Activated CD4-positive, alpha-beta T cell treated with anti-CD3 and anti-CD28 coated beads, Interleukin-2, amount 10 ng/mL, durations not matched to agents 7 days and 5 days (primary cell): ENCODE results near the gene GPR17. TPM values are rescaled to one million over a fixed set of nuclear protein-coding genes. Genes with fewer than 3 reads are reported as not detected.
A peak's percentile ranks its signal among the peaks of the same experiment; 100 is the strongest.

ENCODE experiments used
- CTCF ChIA-PET: fragments of 350-600 bp; sonication (Branson Sonifier 250); formaldehyde crosslinking; loops from one replicate; lab custom pipeline; 2021; ENCODE audit warnings: antibody characterized with exemption; lab: Charles Lee
- POLR2A ChIA-PET: fragments of 350-600 bp; sonication (Branson Sonifier 250); formaldehyde crosslinking; loops from one replicate; lab custom pipeline; 2021; ENCODE audit warnings: antibody characterized with exemption; lab: Charles Lee
- DNase-seq: peaks from one replicate; pipeline ENCODE4 v3.0.0-alpha.2; 2020
- H3K27ac Mint-ChIP-seq: one replicate; pipeline ENCODE4 v1.8.0; 2021; ENCODE audit warnings: mild to moderate bottlenecking, moderate library complexity, mixed read lengths
- H3K27me3 Mint-ChIP-seq: one replicate; pipeline ENCODE4 v1.8.0; 2021; ENCODE audit warnings: mixed read lengths
- H3K36me3 Mint-ChIP-seq: one replicate; pipeline ENCODE4 v1.8.0; 2021; ENCODE audit warnings: low read depth, mixed read lengths
- H3K4me1 Mint-ChIP-seq: one replicate; pipeline ENCODE4 v1.8.0; 2021; ENCODE audit warnings: mixed read lengths
- H3K4me3 Mint-ChIP-seq: one replicate; pipeline ENCODE4 v1.8.0; 2021; ENCODE audit warnings: mild to moderate bottlenecking, moderate library complexity, mixed read lengths
- H3K9me3 Mint-ChIP-seq: one replicate; pipeline ENCODE4 v1.8.0; 2021; ENCODE audit warnings: mixed read lengths
- total RNA-seq, 2 experiments: library from RNA; stranded (reverse); gene quantifications; one replicate each; pipeline ENCODE4 v1.2.3, GENCODE V29; 2021

GPR17 gene
- total RNA-seq, 2 experiments from 2014 or later: not detected

- no peak overlapping the region for H3K4me3 Mint-ChIP-seq
- H3K36me3 Mint-ChIP-seq: no peaks in the 10 kb centered on the region
- no peaks in the 10 kb centered on the region for H3K27me3 Mint-ChIP-seq
- no peak for DNase-seq
- no peak overlapping the region for H3K27ac Mint-ChIP-seq
- H3K9me3 Mint-ChIP-seq: no peaks in the 10 kb centered on the region
- ChIA-PET CTCF (no interaction called here), POLR2A (interaction anchor here (0.6 kb wide), 1 partner anchor 52 kb away, joined by 3 read pairs; no protein-coding TSS in a partner anchor)
- H3K4me1 Mint-ChIP-seq: peaks cover 1% of the 10 kb centered on the region
Measured at GRCh38 chr2:127627740-127628571, 18.0 kb upstream of the GPR17 start.

GRCh38 chr2:127628767-127629614 lies 17.0 kb upstream of the GPR17 start:
- no peak for DNase-seq
- POLR2A ChIA-PET: no interaction called here
- Mint-ChIP-seq H3K36me3 (no peaks in the 10 kb centered on the region), H3K27ac (peak overlapping the region; percentile 50), H3K4me1 (peaks cover 5% of the 10 kb centered on the region), H3K27me3 (no peaks in the 10 kb centered on the region), H3K9me3 (no peaks in the 10 kb centered on the region), H3K4me3 (no peak overlapping the region)
- CTCF ChIA-PET: interaction anchor here (0.6 kb wide), 1 partner anchor 12 kb away, joined by 3 read pairs; no protein-coding TSS in a partner anchor

- DNase-seq: no peak
- no peaks in the 10 kb centered on the region for H3K36me3 Mint-ChIP-seq
- H3K27ac Mint-ChIP-seq: peak overlapping the region; percentile 31
- no peak overlapping the region for H3K4me3 Mint-ChIP-seq
- no peaks in the 10 kb centered on the region for H3K27me3 Mint-ChIP-seq
- ChIA-PET CTCF (interaction anchor here (1.0 to 1.2 kb wide), 2 partner anchors 20 to 27 kb away, joined by 3 read pairs; no protein-coding TSS in a partner anchor), POLR2A (no interaction called here)
- peaks cover 5% of the 10 kb centered on the region for H3K4me1 Mint-ChIP-seq
- H3K9me3 Mint-ChIP-seq: no peaks in the 10 kb centered on the region
Measured at GRCh38 chr2:127629637-127630036, 16.3 kb upstream of the GPR17 start.

- peaks cover 6% of the 10 kb centered on the region for H3K4me1 Mint-ChIP-seq
- no peak overlapping the region for H3K4me3 Mint-ChIP-seq
- no peaks in the 10 kb centered on the region for H3K36me3 Mint-ChIP-seq
- POLR2A ChIA-PET: no interaction called here
- no peaks in the 10 kb centered on the region for H3K27me3 Mint-ChIP-seq
- H3K27ac Mint-ChIP-seq: peak overlapping the region; percentile 1
- no peak for DNase-seq
- CTCF ChIA-PET: interaction anchor here (0.9 to 1.3 kb wide), 4 partner anchors 10 to 28 kb away, joined by 3 read pairs; no protein-coding TSS in a partner anchor
- H3K9me3 Mint-ChIP-seq: no peaks in the 10 kb centered on the region
Measured at GRCh38 chr2:127630096-127630863, 15.7 kb upstream of the GPR17 start.

- no peak overlapping the region for H3K27ac Mint-ChIP-seq
- H3K4me1 Mint-ChIP-seq: peaks cover 7% of the 10 kb centered on the region
- POLR2A ChIA-PET: no interaction called here
- no peak overlapping the region for H3K4me3 Mint-ChIP-seq
- H3K36me3 Mint-ChIP-seq: no peaks in the 10 kb centered on the region
- CTCF ChIA-PET: interaction anchor here (0.9 to 1.6 kb wide), 4 partner anchors 9 to 20 kb away, joined by 3 to 6 read pairs (median 3); no protein-coding TSS in a partner anchor
- DNase-seq: no peak
- H3K27me3 Mint-ChIP-seq: no peaks in the 10 kb centered on the region
- no peaks in the 10 kb centered on the region for H3K9me3 Mint-ChIP-seq
Measured at GRCh38 chr2:127630864-127631540, 15.0 kb upstream of the GPR17 start.

GRCh38 chr2:127631541-127631996 lies 14.4 kb upstream of the GPR17 start:
- POLR2A ChIA-PET: no interaction called here
- H3K27ac Mint-ChIP-seq: no peak overlapping the region
- H3K4me3 Mint-ChIP-seq: no peak overlapping the region
- no peak for DNase-seq
- CTCF ChIA-PET: interaction anchor here (0.9 to 1.6 kb wide), 3 partner anchors 15 to 22 kb away, joined by 3 to 6 read pairs (median 3); no protein-coding TSS in a partner anchor
- no peaks in the 10 kb centered on the region for H3K36me3 Mint-ChIP-seq
- peaks cover 12% of the 10 kb centered on the region for H3K4me1 Mint-ChIP-seq
- H3K27me3 Mint-ChIP-seq: no peaks in the 10 kb centered on the region
- H3K9me3 Mint-ChIP-seq: no peaks in the 10 kb centered on the region

- H3K4me1 Mint-ChIP-seq: peaks cover 16% of the 10 kb centered on the region
- ChIA-PET CTCF (interaction anchor here (1.3 to 1.6 kb wide), 2 partner anchors 15 to 22 kb away, joined by 3 to 6 read pairs; no protein-coding TSS in a partner anchor), POLR2A (no interaction called here)
- no peak for DNase-seq
- H3K4me3 Mint-ChIP-seq: no peak overlapping the region
- no peaks in the 10 kb centered on the region for H3K27me3 Mint-ChIP-seq
- no peak overlapping the region for H3K27ac Mint-ChIP-seq
- H3K36me3 Mint-ChIP-seq: no peaks in the 10 kb centered on the region
- H3K9me3 Mint-ChIP-seq: no peaks in the 10 kb centered on the region
Measured at GRCh38 chr2:127631997-127632581, 13.9 kb upstream of the GPR17 start.

GRCh38 chr2:127632592-127633489 lies 13.1 kb upstream of the GPR17 start:
- CTCF ChIA-PET: interaction anchor here (1.3 to 1.6 kb wide), 2 partner anchors 16 to 21 kb away, joined by 3 to 6 read pairs; no protein-coding TSS in a partner anchor
- DNase-seq: no peak

GRCh38 chr2:127633556-127634065 lies 12.3 kb upstream of the GPR17 start:
- no peak overlapping the region for H3K4me3 Mint-ChIP-seq
- H3K27me3 Mint-ChIP-seq: no peaks in the 10 kb centered on the region
- peak overlapping the region; percentile 64 for H3K27ac Mint-ChIP-seq
- peaks cover 29% of the 10 kb centered on the region for H3K4me1 Mint-ChIP-seq
- no peak for DNase-seq
- H3K9me3 Mint-ChIP-seq: no peaks in the 10 kb centered on the region
- CTCF ChIA-PET: no interaction called here
- POLR2A ChIA-PET: no interaction called here
- peaks cover 3% of the 10 kb centered on the region for H3K36me3 Mint-ChIP-seq

More at GRCh38 chr2:127632592-127633489, 13.1 kb upstream of the GPR17 start:
- POLR2A ChIA-PET: no interaction called here
- no peaks in the 10 kb centered on the region for H3K36me3 Mint-ChIP-seq
- no peak overlapping the region for H3K4me3 Mint-ChIP-seq
- no peaks in the 10 kb centered on the region for H3K27me3 Mint-ChIP-seq
- peaks cover 21% of the 10 kb centered on the region for H3K4me1 Mint-ChIP-seq
- peak overlapping the region; percentile 31 for H3K27ac Mint-ChIP-seq
- no peaks in the 10 kb centered on the region for H3K9me3 Mint-ChIP-seq

- ChIA-PET CTCF (no interaction called here), POLR2A (no interaction called here)
- H3K4me1 Mint-ChIP-seq: peaks cover 34% of the 10 kb centered on the region
- H3K36me3 Mint-ChIP-seq: peaks cover 3% of the 10 kb centered on the region
- H3K27me3 Mint-ChIP-seq: no peaks in the 10 kb centered on the region
- DNase-seq: no peak
- no peak overlapping the region for H3K4me3 Mint-ChIP-seq
- no peaks in the 10 kb centered on the region for H3K9me3 Mint-ChIP-seq
- H3K27ac Mint-ChIP-seq: peak overlapping the region; percentile 64
Measured at GRCh38 chr2:127634066-127634617, 11.8 kb upstream of the GPR17 start.
